ENCODE measurements around the gene MLLT6.

MLLT6 gene

GRCh38 chr17:38729368-38729885 lies 24.4 kb downstream of the MLLT6 start:
- no peak for DNase-seq

DNA sequence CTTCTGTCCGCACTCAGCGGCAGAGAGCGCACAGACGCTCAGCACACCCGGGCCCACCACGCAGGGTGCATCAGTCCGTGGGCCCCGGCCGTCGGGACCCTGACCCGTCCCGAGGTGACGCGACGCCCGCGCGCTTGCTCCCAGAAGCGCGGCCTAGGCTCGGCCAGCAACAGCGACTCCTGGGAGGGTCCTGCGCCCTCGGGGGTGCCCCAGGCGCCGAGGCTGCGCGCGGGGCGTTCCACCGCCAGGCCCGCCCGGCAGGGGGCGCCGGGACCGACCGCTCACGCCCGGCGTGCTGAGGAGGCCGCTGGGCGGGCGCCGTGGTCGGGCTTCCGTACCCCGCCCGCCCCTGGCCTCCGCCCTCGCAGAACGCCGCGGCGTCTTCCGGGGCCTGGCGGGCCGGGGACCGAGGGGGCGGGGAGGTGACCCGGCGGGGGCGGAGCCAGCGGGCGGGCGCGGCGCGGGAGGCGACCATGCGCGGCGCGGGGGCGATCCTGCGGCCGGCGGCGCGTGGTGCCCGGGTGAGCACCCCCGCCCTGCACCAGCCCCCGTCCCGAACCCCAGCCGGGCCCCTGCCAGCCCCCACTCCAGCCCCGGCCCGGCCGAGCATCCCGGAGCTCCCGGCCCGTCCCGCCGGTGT lies 24.9 kb downstream of the MLLT6 start, which contains the start of gene CISD3:
TSS of gene CISD3 (plus strand) at position 456 of the 640 bp plus-strand sequence. CDS start at position 474, 18 bp downstream.
- peak; percentile 83 for DNase-seq

DNA sequence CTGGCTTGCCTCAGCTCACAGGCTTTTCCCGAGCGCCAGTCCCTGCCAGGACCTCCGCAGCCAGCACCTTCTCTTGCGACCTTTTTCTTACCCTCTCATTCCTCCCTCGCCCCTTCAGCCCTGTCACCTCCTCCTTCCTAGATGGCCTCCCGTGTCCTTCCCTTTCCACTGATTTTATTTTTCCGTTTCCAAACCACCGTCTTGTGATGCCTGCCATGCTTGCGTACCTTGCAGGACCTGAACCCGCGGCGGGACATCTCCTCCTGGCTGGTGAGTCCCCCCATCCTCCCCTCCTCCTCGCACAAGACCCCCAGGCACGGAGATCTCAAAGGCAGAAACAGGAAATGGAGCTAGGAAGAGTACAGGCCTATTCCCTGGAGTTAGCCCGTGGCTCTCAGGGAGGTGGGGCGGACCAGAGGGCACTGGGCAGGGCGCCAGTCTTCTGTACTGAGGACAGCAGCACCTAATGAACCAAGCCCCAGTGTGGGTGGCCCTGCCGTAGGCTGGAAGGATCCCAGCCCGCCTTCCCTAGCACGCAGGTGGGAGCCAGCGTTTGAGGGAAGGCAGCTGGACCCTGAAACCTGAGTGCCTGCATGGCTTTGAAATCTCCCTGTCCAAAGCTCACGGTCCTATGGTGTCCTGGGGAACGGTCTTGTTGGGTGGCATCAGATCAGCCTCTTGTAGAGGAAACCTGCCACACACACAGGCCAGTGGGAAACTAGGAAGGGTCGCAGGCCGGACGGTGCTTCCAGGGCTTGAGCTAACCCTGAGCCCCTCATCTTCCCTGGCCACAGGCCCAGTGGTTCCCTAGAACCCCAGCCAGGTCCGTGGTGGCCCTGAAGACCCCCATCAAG lies 25.7 kb downstream of the MLLT6 start:
- DNase-seq = peak; percentile 46

DNA sequence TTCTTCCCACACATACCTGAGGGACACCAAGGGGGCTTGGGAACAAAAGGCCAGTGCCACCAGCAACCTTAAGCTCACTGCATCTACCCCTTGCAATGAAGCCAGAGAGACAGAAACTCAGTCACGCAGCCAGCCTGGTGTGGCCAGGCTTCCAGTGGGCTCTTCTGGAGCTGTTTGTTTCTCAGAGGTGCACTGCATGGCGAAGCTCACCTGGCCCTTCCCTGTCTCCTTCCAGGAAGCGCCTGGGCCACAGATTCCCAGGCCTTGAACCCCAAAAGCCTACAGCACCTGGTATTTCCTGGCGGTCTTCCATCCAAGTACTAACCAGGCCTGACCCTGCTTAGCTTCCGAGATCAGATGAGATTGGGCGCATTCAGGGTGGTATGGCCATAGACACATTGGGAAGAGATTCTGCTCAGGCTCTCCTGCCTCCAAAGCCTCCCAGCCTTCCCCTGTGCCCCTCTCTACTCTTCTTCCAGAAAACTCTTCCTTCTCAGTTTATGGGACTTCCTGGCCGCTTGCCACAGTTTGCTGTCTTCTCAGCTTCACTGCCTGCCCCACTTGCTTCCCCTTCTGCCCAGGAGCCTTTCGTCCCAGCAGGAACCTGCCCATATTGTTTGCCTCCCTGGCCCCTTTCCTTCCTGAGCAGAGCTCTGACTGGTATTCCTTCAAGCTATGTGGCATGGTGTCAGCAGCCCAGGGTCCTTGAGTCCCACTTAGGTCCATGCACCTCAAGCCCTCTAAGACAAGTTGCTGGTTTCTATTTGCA lies 26.6 kb downstream of the MLLT6 start:
- no peak for DNase-seq

GRCh38 chr17:38732376-38733281 lies 27.6 kb downstream of the MLLT6 start:
- DNase-seq = no peak

- no peak for DNase-seq
Measured at GRCh38 chr17:38733282-38733981, 28.4 kb downstream of the MLLT6 start.

DNA sequence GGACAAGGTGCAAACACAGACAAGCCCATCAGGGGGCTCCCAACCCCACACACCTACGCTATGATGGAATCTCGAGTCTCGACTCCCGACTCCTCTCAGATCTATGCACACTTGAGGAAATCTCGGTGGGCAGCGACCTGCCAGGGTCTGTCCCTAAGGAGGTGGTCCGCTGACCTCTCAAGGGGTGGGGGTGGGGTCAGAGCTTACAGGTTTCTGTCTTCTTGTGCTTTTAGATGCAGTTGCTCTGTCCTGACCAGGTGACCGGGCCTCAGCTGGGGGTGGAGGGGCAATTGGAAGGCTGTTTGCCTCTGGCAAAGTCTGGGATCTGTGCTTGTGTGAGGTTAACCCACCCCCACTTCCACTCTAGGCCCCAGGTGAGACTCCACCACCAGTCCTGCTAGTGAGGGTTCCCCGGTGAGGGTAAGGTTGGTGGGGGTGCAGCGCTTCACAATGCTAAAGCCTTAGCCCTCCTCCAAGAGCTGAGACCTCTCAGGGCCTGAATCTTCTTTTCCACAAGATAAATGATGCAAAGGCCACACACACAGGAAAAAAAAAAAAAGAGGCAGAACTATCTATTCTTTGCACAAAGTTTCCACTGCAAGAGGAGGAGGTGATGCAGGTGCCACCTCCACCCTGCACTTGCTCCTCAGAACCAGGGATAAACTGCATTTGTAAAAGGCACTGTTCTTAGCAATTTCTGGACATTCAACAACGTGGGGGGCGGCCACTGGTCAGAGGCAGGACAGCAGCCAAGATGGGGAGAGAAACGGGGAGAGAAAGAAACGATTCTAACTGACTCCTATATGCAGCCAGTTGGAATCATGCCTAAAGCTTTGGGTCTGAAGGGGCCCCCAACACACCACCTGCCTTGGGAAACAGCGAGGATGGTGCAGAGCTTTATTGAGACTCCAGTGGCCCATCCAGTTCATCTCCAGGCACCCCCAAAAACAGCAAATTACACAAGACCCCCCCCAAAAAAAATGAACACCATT lies 29.2 kb downstream of the MLLT6 start:
- DNase-seq = no peak

DNA sequence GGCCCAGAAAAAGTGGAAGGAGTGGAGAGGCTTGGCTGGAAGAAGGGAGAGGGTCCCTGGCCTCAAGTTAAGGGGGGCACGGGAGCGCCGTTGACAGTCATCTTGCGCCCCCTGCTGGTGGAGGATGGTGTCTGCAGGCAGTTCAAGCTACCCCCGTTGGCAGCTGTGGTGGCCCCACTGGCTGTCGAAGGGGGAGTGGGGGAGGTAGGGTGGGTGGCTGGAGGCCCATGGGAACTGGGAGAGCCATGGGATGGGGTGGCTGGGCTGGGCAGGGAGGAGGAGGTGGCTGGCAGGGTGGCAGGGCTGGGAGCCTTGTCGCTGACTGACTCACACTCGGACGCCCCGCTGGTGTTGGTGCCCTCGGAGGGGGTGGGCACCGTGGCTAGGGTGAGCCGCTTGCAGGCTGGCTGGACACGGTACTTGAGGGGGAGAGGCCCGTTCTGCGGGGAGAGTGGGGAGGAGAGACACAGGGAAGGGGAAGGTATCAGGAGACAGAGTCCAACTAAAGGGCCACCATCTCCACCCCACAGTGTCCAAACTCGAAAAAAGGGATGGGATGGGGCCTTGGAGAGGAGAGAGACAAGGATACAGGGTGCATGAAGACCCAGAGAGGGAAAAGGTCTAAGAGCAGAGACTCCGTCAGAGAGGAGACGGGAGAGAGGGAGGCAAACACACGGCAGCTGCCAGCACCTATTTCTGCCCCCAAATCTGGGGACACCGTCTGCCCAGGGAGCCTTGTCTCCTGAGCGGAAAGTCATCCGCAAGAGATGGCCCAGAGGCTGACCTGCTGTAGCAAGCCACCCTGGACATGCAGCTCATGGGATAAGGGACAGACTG lies 30.3 kb downstream of the MLLT6 start:
- DNase-seq = peak; percentile 31

- no peak for DNase-seq
Measured at GRCh38 chr17:38738007-38738662, 33.1 kb downstream of the MLLT6 start.

GRCh38 chr17:38738686-38739085 lies 33.6 kb downstream of the MLLT6 start:
- DNase-seq = no peak

DNA sequence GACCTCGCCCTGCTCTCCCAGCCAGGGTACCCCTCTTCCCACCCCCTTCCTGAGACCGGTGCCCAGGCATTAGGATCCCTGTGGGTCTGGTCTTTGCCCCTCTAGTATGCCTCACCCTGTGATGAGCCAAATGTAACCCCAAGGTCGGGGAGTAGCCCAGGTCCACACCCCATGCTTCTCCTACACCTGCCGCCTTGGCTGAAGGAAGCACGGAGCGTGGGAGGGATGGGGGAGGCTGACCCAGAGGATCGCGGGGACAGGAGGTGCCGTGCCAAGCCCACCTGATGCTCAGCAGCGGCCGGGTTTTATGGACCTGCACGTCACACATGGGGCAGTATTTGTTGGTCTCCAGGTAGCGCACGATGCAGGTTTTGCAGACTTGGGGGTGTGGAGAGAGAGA lies 34.2 kb downstream of the MLLT6 start:
- no peak for DNase-seq

DNA sequence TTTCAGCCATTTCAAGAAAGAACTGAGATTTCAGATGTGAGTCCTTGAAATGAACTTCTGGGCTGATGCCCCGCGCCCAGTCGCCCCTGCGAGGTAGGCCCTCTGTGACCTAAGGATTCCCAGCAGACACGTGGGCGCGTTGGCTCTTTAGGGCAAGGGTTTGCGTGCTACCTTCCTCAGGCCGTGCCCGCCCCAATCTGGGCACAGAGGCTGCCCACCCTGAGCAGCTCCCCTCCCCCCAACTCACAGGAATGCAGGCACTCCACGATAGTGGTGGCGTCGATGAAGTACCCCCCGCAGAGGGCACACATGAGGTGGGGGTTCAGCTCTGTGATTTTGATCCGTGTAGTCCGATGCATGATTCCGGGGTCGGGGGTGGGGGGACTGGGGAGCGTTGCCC lies 35.0 kb downstream of the MLLT6 start:
- DNase-seq = no peak

DNA sequence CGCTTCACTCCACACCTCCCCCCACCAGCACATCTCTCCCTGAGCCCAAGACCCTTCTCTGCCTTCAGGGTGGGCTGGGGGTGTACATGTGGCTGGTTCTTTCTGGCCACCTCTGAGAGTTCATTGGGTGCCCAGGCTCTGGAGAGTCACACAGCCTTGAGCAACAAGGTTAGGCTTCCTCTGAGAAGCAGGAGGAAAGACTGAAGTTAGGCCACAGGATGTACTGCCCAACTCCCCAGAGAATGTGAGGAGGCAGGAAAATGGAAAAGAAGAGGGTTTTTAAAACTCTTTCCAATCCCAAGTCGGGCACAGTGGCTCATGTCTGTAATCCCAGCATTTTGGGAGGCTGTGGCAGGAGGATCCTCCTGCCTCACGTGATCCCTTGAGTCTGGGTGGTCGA lies 35.7 kb downstream of the MLLT6 start:
- DNase-seq = no peak

DNA sequence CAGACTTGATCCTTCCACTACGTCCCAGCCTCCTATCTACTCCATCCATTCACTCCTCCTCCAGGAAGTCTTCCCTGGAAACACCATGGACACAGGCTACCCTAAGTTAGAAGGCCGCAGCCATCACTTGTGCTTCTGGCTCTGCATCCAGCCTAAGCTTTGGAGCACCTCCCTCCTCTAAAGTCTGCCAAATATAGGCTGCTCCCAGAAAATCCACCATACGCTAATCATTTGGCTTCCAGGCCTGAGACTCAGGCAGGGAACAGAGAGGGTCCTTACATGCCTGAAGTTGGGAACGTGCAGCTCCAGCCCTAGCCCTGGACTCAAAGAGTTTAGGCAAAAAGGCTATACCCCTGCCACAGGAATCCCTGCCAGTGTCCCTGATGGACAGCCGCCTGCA lies 36.4 kb downstream of the MLLT6 start:
- DNase-seq = no peak

DNA sequence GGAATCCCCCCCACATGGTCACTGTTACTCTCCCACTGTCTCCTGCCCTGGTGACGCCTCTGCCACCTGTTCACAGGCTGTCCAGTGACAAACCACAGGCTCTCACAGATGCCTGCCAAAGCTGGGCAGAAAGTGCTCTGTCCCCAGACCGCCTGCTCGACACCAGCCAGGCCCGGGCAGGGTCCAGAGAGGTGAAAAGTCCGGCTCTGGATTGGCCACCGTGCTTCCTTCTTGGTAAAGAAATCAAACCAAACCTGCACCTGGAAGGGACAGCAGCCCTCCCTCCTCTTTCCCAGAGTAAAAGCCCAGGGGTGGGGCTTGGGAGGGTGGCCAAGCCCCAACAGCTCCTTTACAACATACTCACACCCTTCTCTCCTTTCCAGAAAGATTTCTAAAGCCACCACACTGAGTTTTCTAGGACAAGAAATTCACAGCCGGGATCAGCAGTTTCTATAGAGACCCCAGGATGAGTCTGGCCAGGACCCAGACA lies 36.9 kb downstream of the MLLT6 start:
- DNase-seq = no peak

- DNase-seq = peak; percentile 93
Measured at GRCh38 chr17:38742411-38743308, 37.6 kb downstream of the MLLT6 start.

GRCh38 chr17:38743556-38744171 lies 38.6 kb downstream of the MLLT6 start:
- no peak for DNase-seq

All from fibroblast of skin of right quadriceps (primary cell).